Stomach (tissue), 4 donors: Measurements from ENCODE around the gene ZNF66.
"Not testable (repeated sequence)": the region's sequence is repeated elsewhere in the genome, so short reads cannot be mapped to it uniquely, and the experiment has no call there.

ENCODE experiments used
- POLR2AphosphoS5 ChIP-seq, 3 donors: sonication (generic); formaldehyde crosslinking; IDR thresholded peaks; one replicate each; pipeline ENCODE4 v1.6.1; 2016; ENCODE audit warnings: antibody characterized with exemption in 3 of 3
- TF ChIP-seq, protein P1 (sequence below), 7 experiments: fragments of 450-650 bp in 4 of 7; fragments of 200-600 bp in 3 of 7; sonication (generic) in 3 of 7; IDR thresholded peaks; one replicate each; pipeline ENCODE4 v1.5.1; 2016 to 2019; ENCODE audit warnings: antibody characterized with exemption in 7 of 7, control low read depth in 2 of 7, mild to moderate bottlenecking in 1 of 7

DNA sequence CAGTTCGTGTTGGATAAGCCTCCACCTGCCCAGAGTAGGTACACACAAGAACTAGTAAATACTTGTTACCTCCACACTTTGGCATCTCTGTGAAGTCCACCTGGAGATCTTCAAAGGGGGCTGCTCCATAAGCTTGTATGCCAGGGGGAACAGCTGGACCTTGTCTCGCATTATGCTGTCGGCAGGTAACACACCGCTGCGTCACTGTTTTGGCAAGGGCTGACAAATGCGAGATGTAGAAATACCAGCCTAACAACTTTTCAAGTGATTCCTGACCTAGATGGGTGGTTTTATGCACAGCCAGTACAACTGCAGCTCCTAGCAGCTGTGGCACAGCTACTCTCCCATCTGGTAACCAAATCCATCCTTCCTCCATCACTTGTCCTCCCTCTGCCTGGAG, 25.9 kb upstream of the ZNF66 start:
- TF ChIP-seq, protein P1, sequence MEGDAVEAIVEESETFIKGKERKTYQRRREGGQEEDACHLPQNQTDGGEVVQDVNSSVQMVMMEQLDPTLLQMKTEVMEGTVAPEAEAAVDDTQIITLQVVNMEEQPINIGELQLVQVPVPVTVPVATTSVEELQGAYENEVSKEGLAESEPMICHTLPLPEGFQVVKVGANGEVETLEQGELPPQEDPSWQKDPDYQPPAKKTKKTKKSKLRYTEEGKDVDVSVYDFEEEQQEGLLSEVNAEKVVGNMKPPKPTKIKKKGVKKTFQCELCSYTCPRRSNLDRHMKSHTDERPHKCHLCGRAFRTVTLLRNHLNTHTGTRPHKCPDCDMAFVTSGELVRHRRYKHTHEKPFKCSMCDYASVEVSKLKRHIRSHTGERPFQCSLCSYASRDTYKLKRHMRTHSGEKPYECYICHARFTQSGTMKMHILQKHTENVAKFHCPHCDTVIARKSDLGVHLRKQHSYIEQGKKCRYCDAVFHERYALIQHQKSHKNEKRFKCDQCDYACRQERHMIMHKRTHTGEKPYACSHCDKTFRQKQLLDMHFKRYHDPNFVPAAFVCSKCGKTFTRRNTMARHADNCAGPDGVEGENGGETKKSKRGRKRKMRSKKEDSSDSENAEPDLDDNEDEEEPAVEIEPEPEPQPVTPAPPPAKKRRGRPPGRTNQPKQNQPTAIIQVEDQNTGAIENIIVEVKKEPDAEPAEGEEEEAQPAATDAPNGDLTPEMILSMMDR (IDR thresholded peaks at IDR 0.05): not testable (repeated sequence)
- not testable (repeated sequence) for TF ChIP-seq POLR2AphosphoS5 (IDR thresholded peaks at IDR 0.05)
